GM21717 (cell line): Measurements from ENCODE around the gene GPC5.

Experiments used
- ATAC-seq: cut with Tn5 transposase; IDR thresholded peaks from one replicate; pipeline ENCODE4 v1.9.1; 2021; ENCODE audit warnings: mild to moderate bottlenecking, moderate library complexity; ENCODE audit not compliant: unreplicated experiment

The GPC5 gene

DNA sequence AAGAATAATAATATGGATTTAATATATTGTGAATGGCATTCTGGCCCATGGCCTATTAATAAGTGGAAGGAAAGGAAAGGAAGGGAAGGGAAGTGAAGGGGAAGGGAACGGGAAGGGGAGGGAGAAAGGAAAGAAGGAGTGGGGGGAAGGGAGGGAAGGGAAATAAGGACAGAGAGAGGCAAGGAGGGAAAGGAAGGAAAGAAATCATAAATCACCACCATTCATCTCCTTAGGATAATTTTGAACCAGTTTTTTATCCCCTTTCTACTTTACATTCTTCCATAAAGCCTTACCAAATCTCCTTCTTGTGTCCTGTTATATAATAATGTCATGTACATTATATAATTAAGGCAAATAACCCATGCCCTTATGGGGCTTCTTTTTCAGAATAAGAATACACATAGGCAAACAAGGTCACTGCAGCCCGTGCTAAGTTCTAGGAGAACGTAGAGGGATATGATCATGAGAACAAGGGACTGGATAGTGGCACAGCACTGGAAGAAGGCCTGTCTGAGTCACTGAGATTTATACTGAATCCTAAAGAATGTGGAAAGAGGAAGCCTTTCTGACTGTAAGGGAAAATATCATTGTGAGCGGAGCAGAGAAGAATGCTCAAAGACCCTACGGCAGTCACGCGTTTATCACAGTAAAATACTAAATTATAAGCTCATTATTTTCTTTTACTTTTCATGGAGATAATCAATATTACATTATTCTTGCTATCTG lies 1383.7 kb downstream of the GPC5 start:
- ATAC-seq = no peak

DNA sequence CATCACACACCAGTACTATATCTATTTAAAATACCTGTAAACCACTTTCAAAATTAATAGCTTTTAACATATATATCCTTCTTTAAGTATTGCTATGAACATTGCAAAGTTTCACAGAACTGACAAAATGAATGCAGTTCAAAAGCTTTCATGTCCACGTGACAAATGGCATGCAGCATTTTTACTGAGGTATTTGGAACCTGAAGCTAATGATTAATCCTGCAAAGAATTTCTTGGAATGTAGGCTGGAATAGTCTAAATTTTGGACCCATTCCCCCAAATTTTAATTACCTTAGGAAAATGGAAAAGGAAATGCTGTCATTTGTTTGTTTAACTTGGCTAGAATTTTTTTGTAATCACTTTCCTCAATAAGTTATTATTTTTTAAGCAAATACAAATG lies 1404.4 kb downstream of the GPC5 start:
- ATAC-seq = no peak

DNA sequence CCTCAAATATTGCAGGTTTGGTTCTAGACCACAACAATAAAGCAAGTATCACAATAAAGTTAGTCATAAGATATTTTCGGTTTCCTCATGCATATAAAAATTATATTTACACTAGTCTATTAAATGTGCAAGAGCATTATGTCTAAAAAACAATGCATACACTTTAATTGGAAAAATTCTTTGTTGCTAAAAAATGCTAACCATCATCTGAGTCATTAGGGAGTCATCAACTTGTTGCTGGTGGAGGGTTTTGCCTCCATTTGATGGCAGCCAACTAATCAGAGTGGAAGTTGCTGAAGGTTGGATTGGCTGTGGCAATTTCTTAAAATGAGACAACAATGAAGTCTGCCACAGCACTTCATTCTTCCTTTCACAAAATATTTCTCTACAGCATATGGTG lies 1405.9 kb downstream of the GPC5 start:
- ATAC-seq = no peak

DNA sequence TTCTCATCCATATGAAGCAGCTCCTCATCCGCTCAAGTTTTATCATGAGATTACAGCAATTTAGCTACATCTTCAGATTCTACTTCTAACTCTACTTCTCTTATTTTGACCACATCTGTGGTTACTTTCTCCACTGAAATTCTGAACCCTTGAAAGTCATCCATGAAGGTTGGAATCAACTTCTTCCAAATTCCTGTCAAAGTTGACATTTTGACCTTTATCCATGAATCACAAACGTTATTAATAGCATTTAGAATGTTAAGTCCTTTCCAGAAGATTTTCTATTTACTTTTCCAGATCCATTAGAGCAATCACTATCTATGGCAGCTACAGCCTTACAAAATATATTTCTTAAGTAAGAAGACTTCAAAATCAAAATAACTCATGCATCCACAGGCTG lies 1406.5 kb downstream of the GPC5 start:
- no peak for ATAC-seq

DNA sequence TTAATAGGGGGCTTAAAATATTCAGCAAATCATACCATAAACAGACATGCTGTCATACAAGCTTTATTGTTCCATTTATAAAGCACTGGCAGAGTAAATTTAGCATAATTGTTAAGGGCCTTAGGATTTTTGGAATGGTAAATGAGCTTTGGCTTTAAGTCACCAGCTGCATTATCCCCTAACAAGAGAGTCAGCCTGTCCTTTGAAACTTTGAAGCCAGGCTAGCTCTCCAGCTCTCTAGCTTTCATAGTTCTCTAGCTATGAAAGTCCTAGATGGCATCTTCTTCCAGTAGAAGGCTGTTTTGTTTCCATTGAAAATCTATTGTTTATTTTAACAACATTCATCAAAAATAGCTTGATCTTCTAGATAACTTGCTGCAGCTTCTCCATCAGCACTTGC lies 1407.3 kb downstream of the GPC5 start:
- ATAC-seq = no peak

DNA sequence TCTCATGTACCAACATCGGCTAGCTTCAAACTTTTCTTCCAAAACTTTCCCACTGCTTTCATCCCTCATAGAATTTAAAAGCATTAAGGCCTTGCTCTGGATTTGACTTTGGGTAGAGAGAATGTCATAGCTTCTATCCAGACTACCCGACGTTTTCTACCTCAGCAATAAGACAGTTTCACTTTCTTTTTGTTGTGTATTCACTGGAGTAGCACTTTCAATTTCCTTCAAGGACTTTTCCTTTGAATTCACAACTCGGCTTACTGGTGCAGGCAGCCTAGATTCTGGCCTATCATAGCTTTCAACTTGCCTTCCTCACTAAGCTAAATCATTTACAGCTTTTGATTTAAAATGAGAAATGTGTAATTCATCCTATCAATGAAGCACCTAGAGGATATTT lies 1407.8 kb downstream of the GPC5 start:
- peak; percentile 83 for ATAC-seq

DNA sequence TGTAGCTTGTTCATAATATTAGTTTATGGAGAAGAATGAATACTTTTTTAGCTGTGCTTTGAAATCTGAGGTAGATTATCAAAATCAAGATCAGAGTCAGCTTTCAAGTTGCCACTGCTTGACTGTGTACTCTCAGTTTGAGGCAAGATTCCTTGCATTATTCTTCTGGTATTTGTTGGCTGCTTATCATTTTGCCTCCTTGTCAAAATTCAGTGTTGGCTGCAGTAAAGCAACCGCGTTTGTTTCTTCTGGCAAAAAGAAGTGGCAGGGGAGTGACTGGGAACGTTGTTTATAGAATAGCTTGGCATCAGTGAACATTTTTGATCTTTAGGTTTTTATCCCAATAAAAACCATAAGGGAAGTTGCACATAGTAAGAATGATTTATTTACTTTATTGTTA lies 1408.9 kb downstream of the GPC5 start:
- ATAC-seq = no peak

DNA sequence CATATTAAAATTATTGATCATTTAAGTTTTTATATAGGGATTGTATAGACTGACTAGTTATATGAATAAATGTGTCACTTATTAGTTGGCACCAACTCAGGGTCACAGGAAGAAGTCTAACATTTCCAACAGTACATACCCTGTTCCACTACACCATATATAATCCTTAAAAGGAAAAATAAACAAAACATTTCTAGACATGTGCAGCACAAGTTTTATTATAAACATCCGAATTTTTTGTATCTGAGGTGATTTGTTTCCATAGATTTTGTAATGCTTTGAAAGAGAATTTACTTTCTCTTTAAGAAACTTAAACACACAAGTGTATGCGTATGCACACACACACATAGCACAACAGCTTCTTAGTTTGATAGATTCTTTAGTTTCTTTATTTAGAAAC lies 1409.5 kb downstream of the GPC5 start:
- ATAC-seq = no peak

DNA sequence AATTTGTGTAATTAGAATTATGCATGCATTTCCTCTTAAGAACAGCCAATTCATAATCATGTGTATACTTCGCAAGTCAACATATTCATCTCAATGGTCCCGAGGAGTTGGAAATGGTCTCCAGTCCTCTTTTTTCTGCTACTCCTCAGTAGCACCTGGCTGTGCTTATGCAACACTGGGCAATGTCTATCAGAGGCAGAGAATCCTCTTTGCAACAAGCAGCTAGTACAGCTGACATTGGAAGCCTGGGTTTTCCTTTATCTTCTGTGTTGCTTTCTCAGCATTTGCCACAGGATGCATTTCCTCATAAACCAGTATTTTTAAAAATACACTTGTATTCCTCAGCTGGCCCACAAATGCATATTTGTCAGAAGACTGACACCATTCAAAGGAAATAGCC lies 1422.9 kb downstream of the GPC5 start:
- no peak for ATAC-seq

DNA sequence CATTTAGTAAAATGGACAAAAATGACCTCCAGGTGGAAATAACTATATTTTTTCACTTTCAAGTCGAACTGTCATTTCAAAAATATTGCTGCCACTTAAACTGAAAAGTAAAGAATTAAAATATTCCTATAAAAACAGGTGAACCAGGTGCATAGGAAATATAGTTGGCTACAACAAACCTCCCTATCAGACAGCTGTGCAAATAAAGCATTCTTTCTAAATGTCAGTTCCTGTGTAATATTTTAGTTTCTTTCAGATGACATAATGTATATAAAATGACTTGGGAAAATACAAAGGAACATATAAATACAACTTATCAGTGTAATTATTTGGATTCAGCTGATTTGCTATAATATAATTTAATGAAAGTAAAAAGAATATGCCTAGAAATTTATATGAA lies 1424.6 kb downstream of the GPC5 start:
- no peak for ATAC-seq

DNA sequence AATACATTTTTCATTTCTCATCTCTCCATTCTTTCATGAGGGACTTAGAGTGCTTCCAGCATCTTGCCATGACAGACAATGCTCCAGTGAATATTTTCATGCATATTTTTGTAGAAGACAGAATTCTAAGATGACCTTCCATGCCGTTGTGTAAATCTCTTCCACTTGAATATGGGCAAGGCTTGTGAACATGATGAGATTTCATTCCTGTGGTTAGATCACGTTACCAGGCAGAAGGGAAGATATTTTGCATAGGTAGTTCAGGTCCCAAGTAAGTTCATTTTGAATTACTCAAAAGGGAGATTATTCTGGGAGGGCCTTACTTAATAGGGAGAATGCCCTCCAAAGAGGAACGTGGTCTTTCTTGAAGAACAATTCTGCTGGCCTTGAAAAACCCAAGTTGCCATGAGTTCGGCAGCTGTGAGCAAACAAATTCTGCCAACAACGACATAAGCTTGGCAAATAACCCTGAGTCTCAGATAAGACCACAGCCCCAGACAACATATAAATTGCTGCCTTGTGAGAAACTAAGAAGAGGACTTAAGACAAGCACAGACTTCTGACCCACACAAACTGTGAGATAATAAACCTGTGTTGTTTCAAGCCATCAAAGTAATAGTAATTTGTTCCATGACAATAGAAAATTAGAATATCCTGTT lies 1427.6 kb downstream of the GPC5 start:
- ATAC-seq = no peak

DNA sequence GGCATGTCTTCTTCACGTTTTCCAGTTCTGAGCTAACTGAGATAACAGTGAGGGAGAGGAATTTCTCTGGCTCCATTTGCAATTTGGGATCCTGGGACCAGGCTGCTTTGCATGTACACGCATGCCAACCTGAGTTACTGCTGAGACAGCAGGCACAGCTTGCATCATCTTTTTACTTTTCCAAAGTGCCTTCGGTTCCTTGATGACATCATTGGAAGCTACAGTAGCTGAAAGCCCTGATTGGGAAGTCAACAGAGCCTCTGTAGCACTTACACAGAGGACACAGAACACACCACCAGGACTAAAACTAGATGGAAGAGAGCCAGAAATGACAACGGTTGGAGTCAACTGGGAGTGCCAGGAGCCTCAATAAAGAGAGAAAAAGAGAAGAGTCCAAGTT lies 1429.1 kb downstream of the GPC5 start:
- no peak for ATAC-seq

DNA sequence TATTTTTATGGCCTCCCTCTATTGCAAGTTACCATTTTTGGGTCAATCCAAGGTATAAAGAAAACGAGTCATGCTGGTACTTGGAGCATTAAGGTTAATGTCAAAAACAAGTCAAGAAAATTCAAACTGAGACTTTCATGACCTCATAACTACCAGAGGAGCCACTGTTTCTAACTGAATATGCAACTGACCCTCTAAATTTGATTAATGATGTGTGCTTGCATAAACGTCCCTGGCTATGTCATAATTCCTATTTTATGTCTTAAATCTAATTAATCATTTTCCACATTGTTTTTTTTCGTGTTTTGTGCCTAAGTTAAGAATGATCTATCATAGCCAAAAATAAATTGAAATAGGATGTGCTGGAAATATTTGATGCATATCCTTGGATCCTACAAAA lies 1431.5 kb downstream of the GPC5 start:
- ATAC-seq = no peak

DNA sequence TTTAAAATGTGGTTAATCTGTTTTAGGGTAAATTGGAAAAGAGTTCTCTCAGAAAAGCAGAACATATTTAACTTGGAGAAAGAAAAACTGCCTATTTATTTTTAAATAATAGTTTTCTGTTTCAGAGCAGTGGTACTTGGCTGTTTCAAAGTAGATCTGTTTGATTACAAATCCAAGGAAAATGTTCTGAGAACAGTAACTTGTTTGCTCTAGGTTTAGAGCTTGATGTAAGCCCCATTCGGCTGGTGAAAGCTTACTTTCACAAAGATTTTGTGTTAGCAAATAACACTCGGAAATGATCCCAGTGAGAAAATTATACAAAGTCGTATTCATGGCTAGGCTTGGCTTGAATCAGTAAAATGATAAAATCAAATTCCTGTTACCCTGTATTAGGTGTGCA lies 1432.4 kb downstream of the GPC5 start:
- no peak for ATAC-seq

DNA sequence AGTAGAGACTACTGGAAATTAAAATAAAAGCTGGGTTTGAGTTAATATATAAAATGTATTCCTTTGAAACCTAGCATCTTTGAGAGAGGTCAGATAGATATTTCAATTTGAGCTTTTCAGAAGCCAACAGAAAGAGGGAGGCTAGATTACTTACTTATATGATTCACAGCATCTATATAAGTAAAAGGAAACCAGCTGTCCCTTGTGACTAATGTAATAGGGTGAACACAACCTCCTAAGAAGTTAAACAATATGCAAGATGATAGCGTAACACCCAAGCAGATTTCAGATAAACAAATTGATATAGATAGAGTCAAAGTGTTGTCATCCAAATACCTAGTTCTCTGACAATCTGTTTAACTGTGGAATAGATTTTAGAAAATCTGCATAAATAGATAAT lies 1434.7 kb downstream of the GPC5 start:
- ATAC-seq = no peak

DNA sequence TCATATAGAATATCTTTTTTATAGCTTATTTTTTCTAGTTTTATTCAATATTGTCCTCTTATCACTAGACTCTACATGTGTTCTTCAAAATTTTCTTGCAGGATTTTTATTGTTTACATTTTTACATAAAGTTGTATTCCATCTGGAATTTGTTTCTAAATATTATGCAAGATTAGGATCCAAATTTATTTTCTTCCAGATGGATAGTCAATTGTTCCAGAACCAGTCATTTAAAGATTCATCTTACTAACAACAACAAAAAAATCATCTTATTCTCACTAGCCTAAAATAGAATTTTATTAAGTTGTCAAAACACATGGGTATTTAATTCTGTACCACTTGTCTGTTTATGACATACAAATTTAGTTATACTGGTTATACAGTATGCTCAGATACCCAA lies 1437.8 kb downstream of the GPC5 start:
- no peak for ATAC-seq

DNA sequence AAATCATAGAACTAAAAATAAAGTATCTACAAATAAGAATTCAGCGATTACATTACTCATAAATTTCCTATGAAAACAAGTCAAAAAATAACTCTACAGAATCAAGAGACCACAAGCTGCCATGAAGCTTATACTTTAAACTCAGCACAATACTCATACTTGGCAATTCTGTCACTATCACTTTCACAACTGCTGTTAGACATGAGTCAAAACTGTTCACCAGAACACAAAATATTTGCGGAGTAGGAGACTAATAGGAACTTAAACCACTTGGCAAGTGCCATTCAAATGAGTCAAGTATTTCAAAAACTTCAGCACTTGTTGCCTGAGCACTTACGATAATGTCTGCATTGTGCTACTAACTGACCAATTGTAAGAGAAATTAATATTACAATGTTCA lies 1440.4 kb downstream of the GPC5 start:
- peak; percentile 84 for ATAC-seq

DNA sequence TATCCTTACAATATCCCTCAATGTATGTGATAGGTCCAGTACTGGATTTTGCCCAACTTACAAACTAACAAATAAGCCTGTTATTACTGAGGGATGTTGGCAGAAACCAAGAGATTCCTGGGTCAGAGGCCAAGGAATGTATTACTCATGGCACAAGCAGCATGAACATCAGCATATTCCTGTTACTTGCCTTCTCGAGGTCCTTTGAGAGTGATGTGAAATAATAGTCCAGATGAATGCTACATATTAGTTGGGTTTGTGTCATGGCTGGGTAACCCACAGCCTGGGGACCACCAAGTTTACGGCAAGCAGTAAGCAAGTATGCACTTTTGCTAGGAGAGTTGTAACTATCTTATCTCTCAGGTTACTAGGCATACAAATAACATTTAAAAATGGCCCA lies 1443.7 kb downstream of the GPC5 start:
- no peak for ATAC-seq

DNA sequence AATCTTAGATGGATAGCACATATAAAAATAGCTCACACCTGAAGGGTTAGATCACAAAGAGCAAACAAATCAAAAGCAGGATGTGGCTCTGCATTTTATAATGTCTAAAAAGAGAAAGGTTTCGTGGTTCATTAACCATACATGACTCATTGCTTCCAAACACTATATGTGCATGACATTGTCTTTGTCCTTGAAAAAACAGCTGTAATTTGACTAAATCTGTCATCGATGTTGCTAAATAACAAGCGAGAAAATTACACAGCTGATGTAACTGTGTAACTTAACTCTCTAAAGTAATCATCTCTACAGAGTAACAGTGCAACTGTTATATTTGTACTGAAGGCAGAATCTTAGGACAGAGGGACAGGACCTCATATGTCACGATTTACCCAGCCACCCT lies 1445.1 kb downstream of the GPC5 start:
- ATAC-seq = no peak

DNA sequence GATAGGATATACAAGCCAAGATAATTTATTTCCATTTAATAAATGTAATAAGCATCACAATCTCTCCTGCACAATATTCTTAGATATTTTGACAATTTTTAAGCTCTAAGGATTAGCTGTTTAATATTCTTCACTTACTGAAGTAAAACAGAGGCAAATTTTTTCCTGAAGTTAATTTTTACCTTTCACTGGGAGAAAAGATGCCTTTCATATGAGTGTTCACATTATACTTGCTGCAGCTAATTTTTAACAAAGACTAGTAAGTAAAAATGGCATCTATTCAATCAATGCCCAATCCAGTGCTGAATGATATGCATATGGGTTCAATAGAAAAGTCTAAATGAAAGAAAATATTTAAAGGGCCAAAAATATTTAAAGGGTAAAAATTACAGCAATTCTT lies 1451.0 kb downstream of the GPC5 start:
- no peak for ATAC-seq

DNA sequence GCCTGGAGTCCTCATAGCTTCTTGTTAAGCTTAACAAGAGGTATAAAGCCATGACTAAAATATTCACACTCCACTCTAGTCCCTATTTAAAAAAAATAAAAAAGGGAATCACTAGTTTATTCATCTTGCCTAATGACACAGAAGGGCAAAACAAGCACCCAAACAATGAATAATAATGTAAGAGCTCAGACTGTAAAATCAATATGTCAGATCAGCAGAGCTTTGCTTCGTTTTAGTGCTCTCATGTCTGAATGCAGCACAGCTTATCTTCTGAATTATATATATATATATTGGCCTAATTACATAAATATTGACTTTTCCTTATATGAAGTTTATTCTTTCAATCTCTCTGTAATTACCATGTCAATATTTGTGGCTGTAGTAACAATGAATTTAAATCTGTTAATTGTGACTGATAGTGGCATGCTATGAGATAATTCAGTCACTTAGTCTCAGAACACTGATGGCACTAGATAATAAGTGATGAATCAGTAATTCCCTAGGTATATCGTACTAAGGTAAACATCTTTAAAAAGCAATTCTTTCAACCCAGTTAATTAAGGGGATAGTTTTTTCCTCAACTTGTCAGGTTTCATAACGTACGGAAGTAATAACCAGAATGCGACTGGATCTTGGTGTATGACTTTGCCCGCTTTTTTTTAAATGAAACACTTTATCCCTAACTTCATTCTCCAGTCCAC lies 1466.3 kb downstream of the GPC5 start:
- no peak for ATAC-seq

DNA sequence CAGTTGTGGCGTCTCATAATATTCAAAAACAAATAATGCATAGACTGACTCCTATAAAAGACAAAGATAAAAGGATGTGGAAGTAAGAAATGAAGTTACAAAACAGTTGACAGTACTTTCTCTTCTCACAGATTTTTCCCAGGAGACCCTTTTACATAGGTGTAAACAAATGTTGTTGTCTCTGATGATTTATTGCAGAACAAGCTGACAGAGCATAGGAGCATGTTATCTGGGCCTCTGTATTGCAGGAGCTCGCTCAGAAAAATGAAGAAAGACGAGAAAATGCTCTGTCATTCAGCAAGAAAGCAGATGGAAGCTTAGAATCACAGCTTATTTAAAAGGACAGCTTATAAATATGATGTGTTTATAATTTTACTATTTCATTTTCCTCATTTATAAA lies 1474.6 kb downstream of the GPC5 start:
- ATAC-seq = no peak
